ENCODE measurements around the gene PIEZO2. TPM values are rescaled to one million over a fixed set of nuclear protein-coding genes. Genes with fewer than 3 reads are reported as not detected.
"Not testable (repeated sequence)": the region's sequence is repeated elsewhere in the genome, so short reads cannot be mapped to it uniquely, and the experiment has no call there.

Gene PIEZO2
- total RNA-seq, 6 experiments from 2014 or later = not detected

GRCh38 chr18:10622982-10623381 is 526.4 kb downstream of the PIEZO2 start:
- H3K36me3 Mint-ChIP-seq (ENCODE audit: low read depth); H3K27ac Mint-ChIP-seq; H3K4me3 Mint-ChIP-seq; H3K9me3 Mint-ChIP-seq; H3K4me1 Mint-ChIP-seq (ENCODE audit: low read depth); DNase-seq; H3K27me3 Mint-ChIP-seq (ENCODE audit: insufficient read depth): not testable (repeated sequence)

- not testable (repeated sequence) for H3K9me3 Mint-ChIP-seq; H3K4me3 Mint-ChIP-seq; H3K36me3 Mint-ChIP-seq (ENCODE audit: low read depth); DNase-seq; H3K27ac Mint-ChIP-seq; H3K4me1 Mint-ChIP-seq (ENCODE audit: low read depth); H3K27me3 Mint-ChIP-seq (ENCODE audit: insufficient read depth)
Observed at GRCh38 chr18:10620670-10621329, 528.6 kb downstream of the PIEZO2 start.

Small RNA genes within 50 kb of the gene (microRNA-seq; reads per million reads assigned to microRNA genes)
- not detected for gene MIR6788

Data from HFFc6 (cell line).